CD4-positive, alpha-beta T cell treated with Interleukin-21 for 1 hour (primary cell): ENCODE results near the gene S100A16.
"Not testable (repeated sequence)": the region's sequence is repeated elsewhere in the genome, so short reads cannot be mapped to it uniquely, and the experiment has no call there.

Experiments used
- DNase-seq: peaks from one replicate; pipeline ENCODE4 v3.0.0-alpha.2; 2020

S100A16 gene

DNA sequence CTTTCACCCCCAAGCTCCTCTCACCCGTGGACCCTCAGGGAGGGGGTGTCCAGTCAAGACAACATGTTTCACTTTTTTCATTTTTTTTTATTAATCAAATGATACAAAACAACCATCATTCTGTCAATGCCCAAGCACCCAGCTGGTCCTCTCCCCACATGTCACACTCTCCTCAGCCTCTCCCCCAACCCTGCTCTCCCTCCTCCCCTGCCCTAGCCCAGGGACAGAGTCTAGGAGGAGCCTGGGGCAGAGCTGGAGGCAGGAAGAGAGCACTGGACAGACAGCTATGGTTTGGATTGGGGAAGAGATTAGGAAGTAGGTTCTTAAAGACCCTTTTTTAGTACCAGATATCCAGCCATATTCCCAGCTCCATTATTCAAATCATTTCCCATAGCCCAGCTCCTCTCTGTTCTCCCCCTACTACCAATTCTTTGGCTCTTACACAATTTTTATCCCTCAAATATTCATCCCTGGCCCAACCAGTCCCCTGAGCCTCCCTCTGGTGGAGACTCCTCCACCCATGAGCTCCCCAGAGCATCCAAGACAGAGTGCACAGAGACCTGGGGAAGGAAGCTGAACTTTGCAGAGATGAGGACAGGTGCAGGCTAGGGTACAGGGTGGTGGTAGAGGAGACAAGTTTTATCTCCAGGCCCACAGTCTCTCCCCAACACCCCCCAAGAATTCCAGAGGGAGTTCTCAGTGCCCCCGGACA lies 1.4 kb upstream of the S100A16 start:
- no peak for DNase-seq

DNA sequence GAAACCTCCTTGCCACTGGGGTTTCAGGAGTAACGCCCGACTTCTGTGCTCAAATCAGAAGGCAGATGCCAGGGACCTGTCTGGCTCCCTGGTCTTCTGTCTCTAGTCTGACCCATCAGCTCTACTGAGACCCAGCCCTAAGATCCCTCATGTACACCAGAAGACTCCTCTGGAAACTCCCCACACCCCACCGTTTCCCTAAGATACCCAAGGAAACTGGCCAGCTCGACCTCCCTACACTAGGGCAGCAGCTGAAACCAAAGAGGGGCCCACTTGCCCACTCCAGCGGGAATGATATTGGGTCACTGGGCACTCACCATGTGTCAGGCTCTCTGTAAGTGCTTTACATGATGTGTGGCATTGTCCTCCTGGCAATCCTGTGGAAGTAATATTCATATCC lies 469 bp upstream of the S100A16 start:
- DNase-seq = no peak

DNA sequence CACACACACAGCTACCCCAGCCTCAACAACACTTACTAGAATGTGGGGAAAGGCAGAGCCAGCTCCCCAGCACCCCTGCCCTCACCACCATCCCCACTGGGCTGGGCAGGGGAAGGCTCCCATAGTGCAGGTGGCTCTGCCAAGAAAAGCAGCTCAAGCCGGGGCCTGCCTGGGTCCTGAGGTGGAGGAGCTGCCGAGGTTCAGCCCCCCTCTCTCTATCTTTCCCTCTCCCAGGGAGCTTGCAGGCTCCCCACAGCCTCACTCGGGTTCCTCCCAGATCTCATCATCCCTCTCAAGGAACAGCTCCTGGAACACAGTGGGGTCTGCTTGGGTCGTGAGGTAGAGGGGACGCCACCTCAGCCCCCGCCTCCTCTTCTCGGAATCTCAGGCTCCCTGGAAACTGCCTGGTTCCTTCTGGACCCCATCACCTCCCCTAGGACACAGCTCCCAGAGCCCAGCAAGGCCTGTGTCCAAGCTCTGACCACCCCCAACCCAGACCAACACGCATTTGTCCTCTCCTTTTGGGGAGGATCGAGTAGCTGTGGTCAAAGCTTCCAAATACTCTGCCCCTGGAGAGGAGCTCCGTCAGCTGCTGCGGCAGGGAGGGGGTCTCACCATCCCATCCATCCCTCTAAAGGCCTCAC lies 704 bp downstream of the S100A16 start:
- no peak for DNase-seq

DNA sequence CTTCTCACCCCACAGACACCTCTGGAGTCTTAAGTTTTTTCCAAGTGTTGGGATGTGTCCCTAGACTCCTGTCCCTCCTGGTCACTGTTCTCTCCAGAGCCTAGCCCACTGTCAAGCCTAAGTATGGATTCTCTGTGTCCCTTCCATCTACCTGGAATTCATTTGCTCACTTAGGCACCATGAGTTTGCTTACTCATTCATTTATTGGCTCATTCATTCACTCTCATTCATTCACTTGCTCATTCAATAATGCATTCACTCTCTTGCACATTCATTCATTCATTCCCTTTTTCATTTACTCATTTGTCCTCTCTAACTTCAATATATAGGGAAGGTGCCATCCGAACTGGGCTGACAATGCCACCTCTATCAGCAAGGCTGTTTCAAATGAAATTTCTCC lies 1.6 kb downstream of the S100A16 start:
- DNase-seq = no peak

DNA sequence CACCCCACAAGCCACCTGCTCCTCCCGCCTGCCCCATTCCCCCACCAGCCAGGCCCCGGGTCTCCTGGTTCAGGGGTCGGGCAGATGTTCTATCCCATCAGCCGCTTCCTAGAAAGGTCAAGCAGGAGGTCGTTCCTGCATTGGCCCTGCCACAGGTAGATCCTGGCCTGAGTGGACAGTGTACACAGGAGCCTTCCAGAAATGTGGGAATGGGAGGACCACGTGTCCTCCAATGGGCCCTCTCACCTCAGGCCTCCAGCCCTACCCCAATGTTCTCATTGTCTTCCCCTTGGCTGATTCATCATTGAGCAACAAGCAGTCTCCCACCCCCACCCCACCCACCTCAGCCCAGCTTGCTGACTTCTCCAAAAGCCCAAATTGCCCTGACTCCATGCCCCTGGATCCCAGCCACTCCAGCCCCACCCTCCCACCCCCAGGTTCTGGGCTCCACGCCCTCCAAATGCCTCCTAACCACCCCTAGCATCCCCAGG lies 2.1 kb downstream of the S100A16 start:
- no peak for DNase-seq

DNA sequence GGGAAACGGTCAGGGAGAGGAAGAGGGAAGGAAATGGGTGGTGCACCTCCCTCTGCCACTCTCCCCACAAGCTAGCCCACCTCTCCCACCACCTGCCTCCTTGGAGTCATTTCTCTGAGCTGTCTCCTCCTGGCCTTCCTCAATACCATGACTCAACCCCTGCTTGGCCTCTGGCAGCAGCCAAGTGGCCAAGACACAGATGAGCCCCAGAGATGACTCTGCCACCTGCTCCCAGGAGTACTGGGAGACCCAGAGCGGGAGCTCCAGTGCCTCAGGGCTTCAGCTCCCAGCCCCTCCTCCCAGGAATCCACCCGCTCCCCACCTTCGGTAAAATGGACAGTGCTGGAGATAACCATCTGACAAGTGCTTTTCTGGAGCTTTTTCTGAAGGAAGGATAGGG lies 2.6 kb downstream of the S100A16 start:
- DNase-seq = no peak

DNA sequence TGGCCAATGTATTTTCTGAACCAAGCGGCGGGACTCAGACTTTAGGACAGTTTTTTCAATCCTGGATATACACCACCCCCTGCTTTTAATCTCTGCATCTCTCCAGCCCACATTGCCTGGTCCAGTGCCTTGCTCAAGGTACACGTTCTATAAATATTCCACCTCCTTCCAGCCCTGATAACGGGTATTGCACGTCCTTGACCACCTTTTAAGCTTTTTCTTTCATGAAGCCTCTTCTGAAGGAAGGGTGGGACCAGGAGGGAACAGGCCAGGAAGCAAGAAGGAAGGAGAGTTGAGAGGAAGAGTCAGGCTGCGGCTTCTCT lies 3.4 kb downstream of the S100A16 start:
- no peak for DNase-seq

DNA sequence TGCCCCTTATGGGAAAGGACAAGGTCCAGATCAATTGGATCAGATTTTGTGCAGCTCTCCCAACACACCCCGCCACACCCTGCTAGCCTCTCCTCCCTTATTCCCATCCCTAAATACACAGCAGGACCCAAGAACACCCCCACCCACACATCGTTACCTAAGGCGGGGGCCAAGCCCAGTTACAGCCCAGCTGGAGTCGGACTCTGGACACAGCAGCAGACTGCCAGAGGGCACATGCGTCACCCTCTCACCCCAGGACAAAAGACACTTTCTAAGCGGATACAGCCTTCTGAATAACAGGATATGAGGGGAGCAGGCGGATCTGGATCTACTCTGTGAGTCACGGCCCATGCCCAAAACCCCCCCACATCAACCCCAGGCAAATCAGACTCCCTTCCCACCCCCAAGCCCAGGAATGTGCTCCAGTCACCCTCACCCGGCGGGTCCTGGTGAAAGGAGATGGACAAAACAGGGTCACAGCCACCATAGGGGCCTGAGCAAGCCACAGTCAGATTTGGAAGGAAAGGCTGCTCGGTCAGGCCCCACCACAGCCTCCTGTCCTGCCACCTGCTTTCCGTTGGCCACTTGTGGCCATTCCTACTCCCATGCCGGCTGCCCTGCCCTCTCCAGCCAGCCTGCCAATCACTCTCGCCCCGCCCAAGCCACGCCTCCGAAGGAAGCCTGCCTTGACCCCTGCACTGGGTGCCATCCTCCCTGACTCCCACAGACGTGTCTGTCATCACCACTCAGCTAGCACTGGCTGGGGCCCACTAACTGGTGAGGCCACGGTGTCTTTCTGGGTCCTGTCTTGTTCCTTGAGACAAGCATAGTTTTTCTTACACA lies 4.0 kb downstream of the S100A16 start:
- no peak for DNase-seq

DNA sequence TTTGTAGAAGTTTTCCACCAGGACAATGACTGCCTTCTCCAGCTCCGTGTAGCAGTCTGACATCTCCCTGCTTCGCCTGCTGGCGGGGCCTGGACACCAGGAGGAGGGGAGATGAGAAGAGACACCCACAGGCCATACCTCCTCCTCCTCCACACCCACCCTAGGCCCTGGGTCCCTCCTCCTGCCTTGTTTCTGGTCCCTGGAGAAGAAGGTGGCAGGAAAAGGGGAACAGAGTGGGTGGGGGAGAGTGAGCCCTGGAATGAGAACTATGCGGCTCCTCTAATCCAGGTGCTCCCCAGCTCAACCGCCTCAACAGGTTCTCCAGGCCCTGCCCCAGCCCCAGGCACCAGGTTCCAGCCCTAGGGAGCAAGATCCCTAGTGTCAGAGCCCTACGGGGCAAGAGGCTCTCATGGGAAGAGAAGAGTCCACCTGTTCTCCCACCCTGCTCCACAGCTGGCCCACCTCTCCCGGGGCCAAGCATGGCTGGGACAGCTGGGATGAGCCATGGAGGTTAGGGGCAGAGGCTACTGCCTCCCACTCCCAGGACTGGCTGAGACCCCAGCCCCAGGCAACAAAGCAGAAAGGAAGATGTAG lies 4.8 kb downstream of the S100A16 start:
- DNase-seq = no peak

DNA sequence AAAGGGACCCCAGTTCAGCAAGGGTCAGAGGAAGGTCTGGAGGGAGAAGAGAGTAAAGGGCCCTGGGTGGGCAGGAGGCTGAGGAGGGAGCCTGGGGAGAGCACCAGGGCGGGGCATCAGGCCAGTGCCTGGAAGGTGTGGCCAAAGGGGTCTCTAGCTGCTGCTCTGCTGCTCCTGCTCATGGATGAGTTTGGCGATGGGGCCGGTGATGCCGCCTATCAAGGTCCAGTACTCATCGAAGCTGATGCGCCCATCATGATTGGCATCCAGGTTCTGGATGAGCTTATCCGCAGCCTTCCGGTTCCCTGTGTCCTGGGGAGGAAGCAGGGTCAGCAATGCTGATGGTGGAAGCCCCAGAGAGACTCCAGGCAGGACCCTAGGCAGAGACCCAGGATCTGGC lies 5.6 kb downstream of the S100A16 start:
- no peak for DNase-seq

DNA sequence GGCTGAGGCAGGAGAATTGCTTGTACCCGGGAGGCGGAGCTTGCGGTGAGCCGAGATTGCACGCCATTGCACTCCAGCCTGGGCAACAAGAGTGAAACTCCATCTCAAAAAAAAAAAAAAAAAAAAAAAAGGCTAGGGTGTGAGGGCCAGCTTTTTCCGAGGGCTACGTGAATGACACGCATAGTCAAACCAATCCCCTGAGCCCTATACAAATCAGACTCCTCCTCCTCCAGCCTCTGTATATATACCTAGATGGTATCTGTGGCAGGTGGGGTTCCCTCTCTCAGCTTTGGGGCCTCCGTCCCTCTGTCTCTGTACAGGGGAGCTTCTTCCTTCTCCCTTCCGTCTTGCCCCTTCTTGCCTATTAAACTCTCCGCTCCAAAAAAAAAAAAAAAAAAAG lies 6.7 kb downstream of the S100A16 start:
- DNase-seq = no peak

DNA sequence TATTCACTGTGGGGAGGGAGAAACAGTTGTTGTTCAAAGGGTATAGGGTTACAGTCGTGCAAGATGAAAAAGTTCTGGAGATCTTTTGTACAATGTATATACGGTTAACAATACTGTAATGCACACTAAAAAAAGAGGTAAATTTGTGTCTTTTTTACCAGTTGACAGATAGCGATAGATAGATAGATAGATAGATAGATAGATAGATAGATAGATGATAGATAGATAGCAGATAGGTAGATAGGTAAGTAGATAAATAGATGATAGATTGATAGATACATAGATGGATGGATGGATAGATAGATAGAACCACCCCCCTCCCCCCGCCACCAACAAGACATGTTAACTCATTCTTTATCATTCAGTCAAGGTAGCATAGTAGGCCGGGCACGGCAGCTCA lies 10.2 kb downstream of the S100A16 start:
- DNase-seq = no peak

DNA sequence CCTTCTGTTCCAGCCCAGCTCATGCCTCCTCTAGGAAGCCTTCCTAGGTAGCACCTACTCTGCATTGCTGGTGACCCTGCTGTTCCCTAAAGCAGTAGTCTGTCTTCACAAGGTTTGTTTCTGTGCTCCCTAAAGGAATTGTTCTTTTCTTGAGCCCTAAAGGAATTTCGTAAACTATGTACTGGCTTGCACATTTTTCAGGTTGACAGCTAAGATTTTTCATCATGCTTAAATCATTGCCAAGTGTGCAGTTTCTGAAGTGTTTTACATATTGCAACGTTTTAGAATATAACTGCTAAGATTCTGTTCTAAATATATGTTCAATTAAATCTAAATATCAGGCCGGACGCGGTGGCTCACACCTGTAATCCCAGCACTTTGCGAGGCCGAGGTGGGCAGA lies 13.1 kb downstream of the S100A16 start:
- no peak for DNase-seq

DNA sequence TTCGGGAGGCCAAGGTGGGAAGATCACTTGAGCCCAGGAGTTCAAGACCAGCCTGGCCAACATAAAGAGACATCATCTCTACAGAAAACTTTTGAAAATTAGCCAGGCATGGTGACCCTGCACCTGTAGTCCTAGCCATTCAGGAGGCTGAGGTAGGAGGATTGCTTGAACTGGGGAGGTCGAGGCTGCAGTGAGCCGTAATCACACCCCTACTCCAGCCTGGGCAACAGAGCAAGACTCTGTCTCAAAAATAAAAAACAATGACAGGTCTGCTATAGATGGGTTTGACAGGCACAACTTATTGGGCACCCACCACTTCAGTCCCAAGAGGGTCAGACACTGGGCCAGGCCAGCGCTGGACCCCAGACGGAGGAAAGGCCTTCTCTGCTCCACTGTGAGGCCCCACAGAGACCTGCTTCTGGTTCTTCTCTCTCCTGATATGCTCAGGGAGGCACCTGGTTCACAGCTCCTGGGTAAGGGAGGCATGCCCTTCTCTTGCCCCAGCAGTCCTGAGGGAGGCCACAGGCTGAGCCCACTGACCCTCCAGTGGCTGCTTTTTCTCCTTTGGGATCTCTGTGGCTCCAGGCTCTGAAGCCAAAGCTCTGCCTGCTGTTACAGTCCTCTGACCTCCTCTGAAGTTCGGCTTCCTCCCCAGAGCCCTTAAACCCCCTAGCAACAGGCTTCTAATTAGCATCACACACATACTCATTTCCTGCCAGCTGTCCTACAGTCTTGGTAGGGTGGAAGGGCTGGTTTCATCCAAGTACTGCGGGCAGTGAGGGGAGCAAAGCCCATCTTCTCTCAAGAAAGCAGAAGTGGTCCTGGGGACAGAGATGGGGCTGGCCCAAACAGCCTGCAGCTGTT lies 14.4 kb downstream of the S100A16 start:
- peak; percentile 27 for DNase-seq

DNA sequence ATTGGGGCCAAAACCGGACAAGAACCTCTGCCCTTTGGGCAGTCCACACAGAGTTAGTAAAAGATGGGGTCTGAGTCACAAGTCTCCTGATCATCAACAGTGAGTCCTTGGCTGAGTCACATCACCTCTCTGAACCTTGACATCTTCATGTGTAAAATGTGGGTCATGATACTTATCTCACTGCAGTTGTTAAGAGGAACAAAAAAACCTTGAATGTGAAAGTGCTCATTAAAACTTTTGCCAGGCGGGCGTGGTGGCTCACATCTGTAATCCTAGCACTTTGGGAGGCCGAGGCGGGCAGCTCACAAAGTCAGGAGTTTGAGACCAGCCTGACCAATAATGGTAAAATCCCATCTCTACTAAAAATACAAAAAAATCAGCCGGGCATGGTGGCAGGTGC lies 15.7 kb downstream of the S100A16 start:
- peak; percentile 4 for DNase-seq

DNA sequence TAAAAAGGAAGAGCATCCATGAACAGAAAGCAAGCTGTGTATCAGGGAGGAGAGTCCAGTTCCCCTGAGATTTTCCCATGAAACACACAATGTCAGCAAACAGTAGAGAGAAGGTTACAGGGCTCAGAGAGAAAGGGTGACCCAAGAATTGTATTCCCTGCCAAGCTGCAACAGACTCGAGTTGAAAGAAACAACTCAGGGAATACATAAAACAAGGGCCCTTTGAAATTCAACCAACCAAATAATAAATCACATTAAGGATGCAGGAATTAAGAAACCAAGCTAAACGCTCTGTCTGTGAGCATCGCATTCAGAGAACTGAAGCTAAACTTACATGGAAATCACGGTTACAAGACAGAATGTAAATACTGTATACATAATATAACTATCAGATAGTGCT lies 20.2 kb downstream of the S100A16 start:
- DNase-seq = no peak

DNA sequence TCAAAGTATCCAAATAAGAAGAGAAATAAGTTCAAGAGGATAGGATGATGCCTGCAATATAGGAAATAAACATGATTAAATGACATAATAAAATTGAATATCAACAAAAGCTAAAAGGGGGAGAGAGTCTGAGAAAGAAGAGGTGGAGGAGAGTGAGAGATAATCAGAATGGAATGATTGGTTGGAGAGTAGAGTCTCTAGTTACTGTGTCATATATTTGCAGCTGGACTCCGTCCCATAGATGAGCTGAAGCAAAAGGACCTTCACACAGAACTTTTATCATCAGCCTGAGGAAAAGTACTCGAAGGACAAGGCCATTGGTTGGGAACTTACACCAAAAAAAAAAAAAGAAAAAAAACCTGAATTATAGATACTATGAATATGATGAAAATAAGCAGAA lies 24.5 kb downstream of the S100A16 start:
- no peak for DNase-seq

DNA sequence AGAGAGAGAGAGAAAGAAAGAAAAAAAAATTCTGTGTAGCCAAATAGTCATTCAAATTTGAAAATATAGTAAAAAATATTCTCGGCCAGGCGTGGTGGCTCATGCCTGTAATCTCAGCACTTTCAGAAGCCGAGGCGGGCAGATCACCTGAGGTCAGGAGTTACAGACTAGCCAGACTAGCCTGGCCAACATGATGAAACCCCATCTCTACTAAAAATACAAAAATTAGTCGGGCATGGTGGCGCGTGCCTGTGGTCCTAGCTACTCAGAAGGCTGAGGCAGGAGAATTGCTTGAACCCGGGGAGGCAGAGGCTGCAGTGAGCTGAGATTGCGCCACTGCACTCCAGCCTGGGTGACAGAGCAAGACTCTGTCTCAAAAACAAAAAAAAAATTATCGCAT lies 24.9 kb downstream of the S100A16 start:
- not testable (repeated sequence) for DNase-seq

DNA sequence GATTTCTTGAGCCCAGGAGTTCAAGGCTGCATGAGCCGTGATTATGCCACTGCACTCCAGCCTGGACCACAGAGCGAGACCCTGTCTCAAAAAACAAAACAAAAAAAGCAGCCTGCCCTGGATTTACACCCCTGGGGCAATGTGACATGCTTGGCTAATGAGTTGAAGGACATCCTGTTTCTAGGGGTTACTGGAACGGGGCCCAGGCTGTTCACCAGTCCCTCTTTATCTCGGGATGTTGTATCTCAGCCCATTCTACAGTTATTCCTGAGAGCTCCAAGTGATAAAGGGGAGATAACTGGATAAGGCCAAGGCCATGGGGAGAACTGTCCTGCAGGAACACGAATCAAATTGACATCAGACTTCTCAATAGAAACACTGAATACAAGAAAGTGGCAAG lies 25.6 kb downstream of the S100A16 start:
- DNase-seq = no peak

DNA sequence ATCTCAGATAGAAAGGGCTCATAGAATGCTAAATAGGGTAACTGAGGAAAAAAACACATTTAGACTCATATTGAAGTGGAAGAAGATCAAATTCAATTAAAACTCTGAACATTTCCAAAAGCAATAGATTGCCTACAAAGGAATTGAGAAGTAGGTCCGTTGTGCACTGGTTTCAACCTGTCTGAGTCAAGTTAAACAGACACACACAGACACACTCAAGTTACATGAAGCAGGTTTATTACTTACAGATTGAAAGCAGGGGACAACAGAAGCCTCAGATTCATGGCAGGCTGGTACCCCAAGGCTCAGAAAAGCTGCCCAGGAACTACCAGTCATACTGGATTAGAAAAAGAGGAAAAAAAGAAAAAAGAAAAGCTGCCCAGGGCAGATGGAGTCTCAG lies 26.6 kb downstream of the S100A16 start:
- no peak for DNase-seq

DNA sequence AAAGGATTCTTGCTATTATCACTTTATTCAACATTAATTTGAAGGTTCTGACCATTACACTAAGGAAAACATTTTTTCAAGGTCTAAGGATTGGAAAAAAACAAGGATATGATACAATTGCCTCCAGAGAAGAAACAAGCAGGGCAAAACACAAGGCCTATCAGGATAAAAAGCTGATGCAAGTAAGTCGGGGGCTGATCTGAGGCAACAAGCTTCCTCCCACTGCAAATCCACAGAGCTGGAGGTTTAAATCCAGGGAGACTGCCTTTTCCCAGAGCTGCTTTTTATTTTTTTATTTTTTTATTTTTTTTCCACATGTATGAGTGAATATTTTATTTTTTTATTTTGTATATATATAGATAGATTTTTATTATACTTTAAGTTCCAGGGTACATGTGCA lies 27.9 kb downstream of the S100A16 start:
- DNase-seq = no peak

DNA sequence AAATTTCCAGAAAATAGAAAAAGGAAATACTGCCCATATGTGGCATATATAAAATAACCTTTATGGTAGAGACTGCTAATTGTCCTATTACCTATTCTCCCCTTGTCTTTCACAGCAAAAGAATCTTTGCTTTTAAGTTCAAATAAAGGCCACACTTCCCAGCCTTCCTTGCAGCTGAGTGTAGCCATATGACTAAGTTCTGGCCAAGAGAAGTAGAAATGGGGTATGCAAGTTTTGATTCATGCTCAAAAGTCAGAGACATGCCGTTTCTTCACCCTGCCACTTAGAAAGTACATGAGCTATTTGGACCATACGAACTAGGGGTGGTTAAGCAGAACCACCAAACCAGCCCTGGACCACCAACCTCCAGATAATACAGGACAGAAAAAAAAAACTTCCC lies 29.0 kb downstream of the S100A16 start:
- DNase-seq = no peak

DNA sequence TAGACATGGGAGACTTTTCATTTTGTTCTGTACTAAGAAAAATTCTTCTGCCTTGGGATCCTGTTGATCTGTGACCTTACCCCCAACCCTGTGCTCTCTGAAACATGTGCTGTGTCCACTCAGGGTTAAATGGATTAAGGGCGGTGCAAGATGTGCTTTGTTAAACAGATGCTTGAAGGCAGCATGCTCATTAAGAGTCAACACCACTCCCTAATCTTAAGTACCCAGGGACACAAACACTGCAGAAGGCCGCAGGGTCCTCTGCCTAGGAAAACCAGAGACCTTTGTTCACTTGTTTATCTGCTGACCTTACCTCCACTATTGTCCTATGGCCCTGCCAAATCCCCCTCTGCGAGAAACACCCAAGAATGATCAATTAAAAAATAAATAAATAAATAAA lies 29.4 kb downstream of the S100A16 start:
- not testable (repeated sequence) for DNase-seq
